Posterior cingulate gyrus (tissue), 11 donors: ENCODE results near the gene OR4D10.
"Not testable (repeated sequence)": the region's sequence is repeated elsewhere in the genome, so short reads cannot be mapped to it uniquely, and the experiment has no call there.

ENCODE experiments used
- DNase-seq, 10 donors: peaks; one replicate each; pipeline versions ENCODE4 v3.0.0 to v3.0.0-alpha.2; 2020 to 2021; ENCODE audit warnings: mixed read lengths in 3 of 10
- intact Hi-C: fragments of 100-400 bp; cut with DNase I; formaldehyde crosslinking; loops from one replicate; pipeline ENCODE4 v1.15.1; 2023

The OR4D10 gene

DNA sequence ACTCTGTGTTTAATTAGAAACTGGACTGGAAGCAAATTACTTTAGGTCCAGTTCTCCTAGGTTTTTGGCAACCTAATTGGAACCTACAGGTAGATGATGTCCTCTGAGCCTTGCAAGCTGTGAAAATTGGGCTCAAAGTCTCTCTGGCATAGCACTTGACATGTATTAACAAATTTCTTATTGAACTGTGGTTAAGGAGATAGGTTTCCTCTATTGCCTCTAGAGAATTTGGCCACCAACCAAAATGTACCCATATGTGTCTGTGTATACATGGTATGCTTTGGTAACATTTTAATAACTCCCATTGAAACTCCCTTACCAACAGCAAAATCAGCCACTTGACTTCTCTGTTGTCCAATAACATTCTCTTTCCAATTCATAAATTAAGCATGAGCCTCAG is at the start of gene OR4D10:
Gene OR4D10 (plus strand): TSS at position 301 of the 400 bp plus-strand sequence. CDS start 4,115 bp downstream, outside the sequence.
- DNase-seq, result no peak
- intact Hi-C loops, result no loop called here

DNA sequence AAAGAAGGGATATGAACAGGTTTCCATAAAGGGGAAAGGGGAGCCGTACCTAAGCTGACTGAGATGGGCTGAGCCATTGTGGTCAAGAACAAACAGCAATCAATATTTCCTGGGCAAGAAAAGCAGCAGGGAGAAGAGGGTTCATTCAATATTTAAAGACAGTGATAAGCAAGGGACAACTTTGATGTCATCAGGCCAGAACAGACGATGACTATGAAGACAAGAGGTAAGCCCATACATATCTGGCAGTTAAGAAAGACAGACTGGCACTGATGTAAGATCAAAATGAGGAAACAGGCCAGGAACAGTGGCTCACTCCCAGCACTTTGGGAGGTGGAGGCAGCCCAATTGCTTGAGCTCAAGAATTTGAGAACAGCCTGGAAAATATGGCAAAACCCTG is 49.3 kb upstream of the OR4D10 start:
- intact Hi-C loops, result no loop called here
- DNase-seq, result no peak

DNA sequence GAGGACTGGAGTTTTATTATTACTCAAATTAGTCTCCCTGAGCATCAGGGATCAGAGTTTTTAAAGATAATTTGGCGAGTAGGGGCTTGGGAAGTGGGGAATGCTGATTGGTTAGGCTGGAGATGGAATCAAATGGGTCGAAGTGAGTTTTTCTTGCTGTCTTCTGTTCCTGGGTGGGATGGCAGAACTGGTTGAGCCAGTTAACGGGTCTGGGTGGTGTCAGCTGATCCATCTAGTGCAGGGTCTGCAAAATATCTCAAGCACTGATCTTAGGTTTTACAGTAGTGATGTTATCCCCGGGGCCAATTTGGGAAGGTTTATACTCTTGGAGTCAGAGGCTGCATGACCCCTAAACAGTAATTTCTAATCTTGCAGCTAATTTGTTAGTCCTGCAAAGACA is 48.0 kb upstream of the OR4D10 start:
- intact Hi-C loops, result no loop called here
- DNase-seq, result no peak

DNA sequence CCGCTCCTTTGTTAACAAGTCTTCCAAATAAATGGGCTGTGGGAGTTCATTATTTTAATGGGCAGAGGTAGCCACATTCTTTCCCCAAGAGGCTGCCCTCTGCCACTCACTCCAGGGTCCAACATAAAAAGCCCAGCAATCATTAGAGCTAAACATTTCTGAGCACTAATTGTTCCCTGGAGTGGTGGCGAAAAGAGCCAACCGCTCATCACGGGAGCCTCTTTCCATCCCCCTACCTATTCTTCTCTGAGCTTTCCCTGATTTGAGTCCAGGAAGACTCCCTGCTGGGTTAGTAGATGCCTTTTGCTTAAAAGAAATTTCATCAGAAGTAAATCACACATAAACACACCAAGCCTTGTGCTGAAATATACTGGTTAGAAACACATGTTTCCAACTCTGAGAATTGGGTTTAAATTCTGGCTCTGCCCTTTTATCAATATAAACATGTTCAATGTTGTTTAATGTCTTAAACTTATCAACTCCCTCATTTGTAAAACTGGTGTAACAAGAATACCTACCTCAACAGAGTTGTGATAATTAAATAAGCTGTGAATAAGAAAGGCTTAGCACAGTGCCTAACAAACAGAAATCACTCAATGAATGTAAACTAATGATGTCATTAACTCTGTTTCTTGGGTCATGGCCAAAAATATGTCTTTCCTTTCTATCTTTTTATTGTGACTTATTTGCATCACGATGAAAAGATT is 46.6 kb upstream of the OR4D10 start, which contains the start of gene OR5A2:
Gene OR5A2 (minus strand): TSS at position 53 of the 707 bp plus-strand sequence. CDS start 3,460 bp downstream, outside the sequence.
- no peak for DNase-seq
- intact Hi-C loops, result no loop called here

DNA sequence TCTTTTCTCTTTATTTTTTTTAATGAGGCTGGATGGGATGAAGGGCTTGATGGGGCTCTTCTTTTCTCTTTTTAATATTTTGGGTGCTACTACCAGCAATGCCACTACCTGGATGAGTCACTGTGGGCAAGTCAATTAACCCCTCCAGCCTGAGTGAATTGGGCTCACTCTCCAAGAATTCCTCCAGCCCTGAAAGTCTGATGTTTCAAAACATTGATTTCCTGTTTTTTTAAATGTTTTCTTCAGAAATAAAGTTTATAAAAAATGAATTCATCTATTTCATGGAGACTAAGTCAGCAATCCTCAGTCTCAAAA is 46.1 kb upstream of the OR4D10 start:
- intact Hi-C loops, result no loop called here

DNA sequence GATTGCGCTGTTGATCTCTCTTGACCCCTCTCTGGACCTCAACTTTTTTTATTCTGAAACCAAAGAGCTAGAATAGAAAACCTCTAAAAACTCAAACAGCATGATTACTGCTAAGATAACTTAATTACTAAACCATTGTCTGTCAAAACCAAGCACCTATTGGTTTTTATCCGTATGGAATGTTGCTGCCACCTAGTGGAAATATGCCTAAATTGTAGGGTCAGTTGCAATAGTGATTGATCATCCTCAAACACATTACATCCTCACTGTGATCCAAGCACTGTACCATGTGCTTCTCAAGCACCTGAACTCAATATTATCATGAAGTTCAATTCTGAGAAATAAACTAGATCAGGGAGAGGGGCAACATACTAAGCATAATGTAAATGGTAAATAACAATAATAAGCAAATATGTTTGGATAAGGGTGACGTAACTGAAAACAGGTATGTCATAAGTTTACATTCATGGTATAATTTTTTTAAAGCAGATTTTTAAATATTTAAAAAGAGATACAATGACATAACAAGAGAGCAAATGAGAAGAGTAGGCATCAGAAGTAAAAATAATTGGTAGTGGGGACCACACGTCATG is 43.1 kb upstream of the OR4D10 start:
- DNase-seq, result no peak
- intact Hi-C loops, result no loop called here

More for the DNA sequence above, 46.1 kb upstream of the OR4D10 start:
- no peak for DNase-seq

DNA sequence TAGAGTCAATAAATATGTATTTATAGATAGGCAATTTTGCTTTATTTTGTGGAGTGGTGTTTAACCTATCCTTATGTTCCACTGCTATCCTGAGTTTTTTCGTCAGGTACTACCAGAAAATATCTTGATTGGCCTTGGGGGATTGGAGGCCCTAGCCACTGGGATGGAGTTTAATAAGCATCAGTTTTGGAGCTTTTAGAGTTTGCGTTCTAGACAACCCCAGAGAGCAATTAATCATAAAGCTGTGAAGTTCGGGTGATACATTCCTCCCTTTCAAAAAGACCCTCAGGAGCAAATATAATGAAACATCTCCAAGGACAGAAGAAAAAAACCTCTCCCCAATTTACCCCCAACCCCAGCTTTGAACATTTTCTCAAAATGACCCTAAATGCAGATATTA is 36.9 kb upstream of the OR4D10 start, which contains the start of gene OR5A1:
Gene OR5A1 (plus strand): TSS at position 301 of the 400 bp plus-strand sequence. CDS start 6,700 bp downstream, outside the sequence.
- intact Hi-C loops, result no loop called here
- no peak for DNase-seq

DNA sequence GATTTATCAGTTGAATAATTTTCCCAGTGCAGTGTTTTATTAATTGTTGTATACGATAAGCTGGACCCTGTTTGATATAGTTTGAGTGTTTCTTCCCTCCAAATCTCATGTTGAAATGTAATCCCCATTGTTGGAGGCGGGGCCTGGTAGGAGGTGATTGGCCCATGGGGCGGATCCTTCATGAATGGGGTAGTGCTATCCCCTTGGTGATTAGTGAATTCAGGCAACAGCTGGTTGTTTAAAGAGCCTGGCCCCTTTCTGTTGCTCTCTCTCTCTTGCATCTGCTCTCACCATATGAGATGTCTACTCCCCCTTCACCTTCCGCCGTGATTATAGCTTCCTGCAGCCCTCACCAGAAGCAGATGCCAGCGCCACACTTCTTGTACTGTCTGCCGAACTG is 35.3 kb upstream of the OR4D10 start:
- no peak for DNase-seq
- intact Hi-C loops, result no loop called here

DNA sequence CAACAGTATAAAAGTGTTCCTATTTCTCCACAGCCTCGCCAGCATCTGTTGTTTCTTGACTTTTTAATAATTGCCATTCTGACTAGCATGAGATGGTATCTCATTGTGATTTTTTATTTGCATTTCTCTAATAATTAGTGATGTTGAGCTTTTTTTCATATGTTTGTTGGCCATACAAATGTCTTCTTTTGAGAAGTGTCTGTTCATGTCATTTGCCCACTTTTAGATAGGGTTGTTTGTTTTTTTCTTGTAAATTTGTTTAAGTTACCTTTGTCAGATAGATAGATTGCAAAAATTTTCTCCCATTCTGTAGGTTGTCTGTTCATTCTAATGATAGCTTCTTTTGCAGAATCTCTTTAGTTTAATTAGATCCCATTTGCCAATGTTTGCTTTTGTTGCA is 27.5 kb upstream of the OR4D10 start:
- intact Hi-C loops, DNase-seq: not testable (repeated sequence)

DNA sequence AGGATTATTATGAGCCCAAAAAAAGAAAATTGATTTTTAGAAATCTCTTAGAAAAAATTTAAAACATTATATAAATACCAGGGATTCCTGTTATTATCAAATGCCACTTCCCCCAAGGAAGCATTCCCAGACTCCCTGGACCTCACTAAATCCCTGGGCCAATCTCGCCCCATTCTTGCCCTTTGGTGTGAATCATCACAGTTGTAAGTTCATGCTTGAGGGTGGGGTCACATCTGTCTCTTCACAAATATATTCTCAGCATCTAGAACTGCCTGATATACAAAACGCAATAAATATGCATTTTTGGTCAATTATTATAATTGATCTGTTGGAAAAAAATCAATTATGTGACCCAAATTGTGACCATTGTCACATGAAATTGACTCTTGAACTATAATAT is 24.6 kb upstream of the OR4D10 start:
- intact Hi-C loops, result no loop called here
- no peak for DNase-seq

DNA sequence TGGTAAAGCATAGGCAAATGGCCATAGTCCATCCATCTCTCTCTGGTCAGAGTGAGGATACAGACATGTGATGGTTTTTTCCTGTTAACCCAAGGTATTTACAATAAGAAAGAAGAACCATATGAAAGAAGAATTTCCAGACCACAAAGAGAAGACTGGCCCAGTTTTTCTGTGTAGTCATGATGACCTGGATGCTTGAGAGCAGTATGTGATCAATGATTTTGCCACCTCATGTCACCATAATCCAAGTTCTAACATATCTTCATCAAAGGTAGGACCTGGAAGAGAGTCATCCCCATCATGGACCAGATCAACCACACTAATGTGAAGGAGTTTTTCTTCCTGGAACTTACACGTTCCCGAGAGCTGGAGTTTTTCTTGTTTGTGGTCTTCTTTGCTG is 16.5 kb upstream of the OR4D10 start, which contains the start of gene OR4D6:
Gene OR4D6 (plus strand): TSS at position 301 of the 400 bp plus-strand sequence. CDS start 0 bp downstream, at position 301.
- intact Hi-C loops, result no loop called here
- no peak for DNase-seq

DNA sequence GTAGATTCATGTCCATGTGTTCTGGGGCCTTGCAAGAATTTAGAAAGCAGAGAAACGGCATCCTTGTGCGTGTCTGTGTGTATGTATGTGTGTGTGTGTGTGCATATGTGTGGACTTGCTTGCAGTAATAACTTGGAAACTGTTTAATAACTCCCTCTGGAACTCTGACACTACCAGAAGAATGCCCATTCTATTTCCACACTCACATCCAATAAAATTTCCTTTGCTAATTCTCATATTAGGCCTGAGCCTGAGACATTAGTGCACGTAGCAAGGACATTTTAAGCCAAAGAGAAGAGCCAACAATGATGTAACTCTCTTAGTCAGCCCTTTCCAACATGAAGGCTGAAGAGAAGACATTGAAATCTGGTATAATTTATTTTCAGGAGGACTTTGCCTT is 13.2 kb upstream of the OR4D10 start:
- no peak for DNase-seq
- intact Hi-C loops, result no loop called here

DNA sequence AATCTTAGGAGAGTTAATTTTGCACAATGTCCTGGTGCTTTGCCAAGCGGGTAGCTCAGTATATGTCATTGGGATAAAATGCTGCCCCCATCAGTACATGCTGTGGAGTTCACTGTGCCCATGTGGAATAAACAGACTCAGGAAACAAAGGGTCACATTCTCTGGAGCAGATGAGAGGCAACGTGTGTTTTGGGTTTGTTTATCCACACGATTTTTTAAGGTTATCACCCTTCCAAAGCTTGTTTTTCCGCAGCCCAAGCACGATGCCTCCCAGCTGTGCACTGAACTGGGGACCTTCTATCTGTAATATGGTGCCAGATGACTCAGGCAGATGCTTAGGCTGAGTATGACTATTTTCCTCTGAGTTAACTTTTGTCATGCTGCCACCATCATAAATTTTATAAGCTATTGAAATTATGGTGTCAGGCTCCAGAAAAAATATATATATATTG is 9.9 kb upstream of the OR4D10 start:
- no peak for DNase-seq
- intact Hi-C loops, result no loop called here

DNA sequence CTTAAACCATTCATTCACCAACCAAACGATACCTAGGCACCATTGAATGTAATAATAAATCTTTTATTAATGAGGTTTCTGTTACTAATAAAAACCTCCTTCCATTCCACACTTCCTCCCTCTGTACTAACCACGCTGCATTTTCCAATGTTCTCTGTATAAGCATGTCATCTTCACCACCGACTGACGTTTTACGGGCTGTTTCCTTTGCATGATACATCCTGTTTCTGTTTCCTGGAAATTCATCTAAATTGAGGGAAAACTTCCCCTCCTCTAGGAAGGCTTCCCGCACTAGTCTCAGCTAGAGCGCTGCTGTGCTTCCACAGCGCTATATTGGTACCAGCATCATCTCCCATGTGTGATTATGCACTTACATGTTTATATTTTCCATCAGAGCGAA is 2.1 kb downstream of the OR4D10 start:
- no peak for DNase-seq
- intact Hi-C loops, result no loop called here

DNA sequence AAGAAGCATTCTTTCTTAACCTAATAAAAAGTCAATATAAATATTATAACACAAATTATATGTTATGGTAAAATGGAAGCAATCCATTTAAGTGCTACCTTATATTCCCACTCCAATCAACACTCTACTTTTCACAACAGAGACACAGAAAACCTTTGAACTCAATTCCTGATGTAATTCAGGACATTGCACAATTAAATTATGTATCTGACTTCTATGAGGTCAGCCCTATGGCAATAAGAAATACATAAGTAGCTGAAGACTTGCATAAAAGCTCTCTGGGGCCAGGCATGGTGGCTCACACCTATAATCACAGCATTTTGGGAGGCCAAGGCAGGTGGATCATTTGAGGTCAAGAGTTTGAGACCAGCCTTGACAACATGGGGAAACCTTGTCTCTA is 6.8 kb downstream of the OR4D10 start:
- intact Hi-C loops, result no loop called here
- DNase-seq, result no peak

DNA sequence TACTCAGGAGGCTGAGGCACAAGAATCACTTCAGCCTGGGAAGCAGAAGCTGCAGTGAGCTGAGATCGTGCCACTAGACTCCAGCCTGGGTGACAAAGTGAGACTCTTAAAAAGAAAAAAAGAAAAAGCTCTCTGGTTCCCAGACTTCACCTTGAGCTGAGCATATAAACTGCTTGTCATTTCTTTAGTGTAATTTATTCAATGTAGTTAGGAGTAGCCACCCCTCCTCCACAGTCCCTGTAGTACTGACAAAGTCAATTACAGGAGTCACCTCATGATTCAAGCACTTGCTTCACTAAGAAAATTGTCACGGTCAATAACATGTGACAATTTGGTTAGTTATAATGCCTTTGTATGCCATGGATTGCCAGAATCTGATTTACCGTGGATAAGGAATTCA is 7.2 kb downstream of the OR4D10 start:
- intact Hi-C loops, result no loop called here
- no peak for DNase-seq

DNA sequence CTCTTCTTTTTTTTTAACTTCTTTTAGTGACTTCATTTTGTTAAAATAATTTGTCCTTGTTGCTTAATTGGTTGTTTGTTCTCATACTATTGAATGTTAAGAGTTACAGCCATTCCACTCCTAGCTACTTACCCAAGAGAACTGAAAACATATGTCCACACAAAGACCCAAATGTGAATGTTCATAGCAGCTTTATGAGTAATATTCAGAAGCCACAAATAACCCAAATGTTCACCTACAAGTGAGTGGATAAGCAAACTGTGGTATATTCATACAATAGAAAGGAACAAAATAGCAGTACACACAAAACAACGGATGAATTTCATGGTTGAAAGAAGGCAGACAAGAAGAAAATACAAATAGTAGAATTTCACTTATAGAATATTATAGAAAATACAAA is 28.8 kb downstream of the OR4D10 start:
- intact Hi-C loops, result no loop called here
- no peak for DNase-seq

DNA sequence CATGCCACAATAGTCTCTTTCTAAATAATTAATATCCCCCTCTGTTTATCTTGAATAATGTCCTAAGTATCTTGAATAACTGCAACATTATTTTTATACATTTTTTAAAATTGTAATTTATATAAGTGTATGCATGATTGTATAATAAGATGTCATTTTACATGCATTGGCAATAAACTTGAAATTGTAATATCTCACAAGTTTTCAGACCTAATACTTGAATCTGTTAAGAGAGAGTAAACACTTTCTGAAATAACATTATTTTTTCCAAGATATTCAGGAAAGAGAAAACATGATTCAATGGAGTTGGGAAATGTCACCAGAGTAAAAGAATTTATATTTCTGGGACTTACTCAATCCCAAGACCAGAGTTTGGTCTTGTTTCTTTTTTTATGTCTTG is 30.2 kb downstream of the OR4D10 start, which contains the start of gene OR4D11:
Gene OR4D11 (plus strand): TSS at position 301 of the 400 bp plus-strand sequence. CDS start 0 bp downstream, at position 301.
- intact Hi-C loops, result no loop called here

DNA sequence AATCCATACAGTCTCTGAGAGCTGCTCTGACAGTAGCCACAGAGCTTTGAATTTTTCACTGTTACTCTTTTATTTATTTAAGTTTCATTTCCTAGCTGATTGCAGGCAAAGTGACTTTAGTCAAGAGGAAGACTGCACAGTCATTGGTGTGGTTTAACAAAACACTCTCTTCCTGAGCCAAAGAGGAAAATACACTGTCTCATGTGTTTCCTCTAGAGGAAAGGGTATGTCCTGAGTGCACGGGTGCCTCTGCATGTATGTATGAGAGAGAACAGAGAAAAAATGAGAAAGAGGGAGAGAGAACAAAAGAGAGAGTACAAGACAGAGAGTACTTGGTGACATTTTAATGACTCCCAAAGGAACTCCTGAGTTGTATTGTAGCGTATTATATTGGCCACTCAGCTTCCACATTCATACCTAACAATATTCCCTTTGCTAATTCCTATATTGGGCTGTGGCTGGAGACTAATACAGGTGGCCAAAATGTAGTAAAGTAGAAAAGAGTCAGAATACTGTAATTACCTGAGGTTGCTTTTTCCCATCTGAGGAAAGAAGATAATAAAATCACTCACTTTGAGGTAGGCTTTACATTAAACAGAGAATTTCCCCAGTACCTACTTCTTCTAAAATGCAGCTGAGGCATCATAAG is 38.0 kb downstream of the OR4D10 start, which contains the start of gene OR4D9:
Gene OR4D9 (plus strand): TSS at position 599 of the 649 bp plus-strand sequence. CDS start 3,374 bp downstream, outside the sequence.
- no peak for DNase-seq
- intact Hi-C loops, result no loop called here

More for the DNA sequence above, 30.2 kb downstream of the OR4D10 start, which contains the start of gene OR4D11:
- DNase-seq, result no peak

DNA sequence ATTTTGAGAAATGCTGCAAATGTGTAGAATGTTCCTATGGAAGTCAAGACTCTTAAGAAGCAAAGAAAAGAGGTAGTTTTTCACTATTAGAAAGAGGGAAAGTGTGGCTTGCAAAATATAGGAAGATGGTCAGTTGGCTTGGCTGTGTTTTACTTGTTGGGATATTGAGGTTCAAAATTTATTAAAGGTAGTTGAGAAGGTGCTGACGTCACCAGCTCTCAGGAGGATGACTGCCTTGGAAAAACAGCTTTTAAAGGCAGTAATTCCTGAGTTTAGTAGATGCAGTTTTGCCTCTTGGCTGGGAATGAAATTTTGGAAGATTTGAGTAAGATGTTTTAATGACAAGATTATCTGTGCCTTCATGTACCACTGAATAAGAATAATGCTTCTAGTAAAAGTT is 38.6 kb downstream of the OR4D10 start:
- intact Hi-C loops, result no loop called here
- DNase-seq, result no peak

DNA sequence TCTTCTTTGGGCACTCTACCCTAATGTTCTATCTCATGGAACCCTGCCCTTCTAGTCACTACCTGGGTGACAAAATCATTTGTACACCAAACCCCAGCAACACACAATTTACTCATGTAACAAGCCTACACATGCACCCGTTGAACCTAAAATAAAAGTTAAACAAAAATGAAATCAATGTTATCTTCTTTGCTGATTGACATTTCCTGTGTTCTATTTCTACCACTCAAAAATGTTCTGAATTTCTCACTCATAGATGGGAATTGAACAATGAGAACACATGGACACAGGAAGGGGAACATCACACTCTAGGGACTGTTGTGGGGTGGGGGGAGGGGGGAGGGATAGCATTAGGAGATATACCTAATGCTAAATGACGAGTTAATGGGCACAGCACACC is 47.0 kb downstream of the OR4D10 start:
- intact Hi-C loops, DNase-seq: not testable (repeated sequence)
